Measurements from ENCODE around the gene KIF19.
A peak's percentile ranks its signal among the peaks of the same experiment; 100 is the strongest.

GRCh38 chr17:74290340-74290739, 35.7 kb upstream of the KIF19 start:
- TF ChIP-seq, protein P1, sequence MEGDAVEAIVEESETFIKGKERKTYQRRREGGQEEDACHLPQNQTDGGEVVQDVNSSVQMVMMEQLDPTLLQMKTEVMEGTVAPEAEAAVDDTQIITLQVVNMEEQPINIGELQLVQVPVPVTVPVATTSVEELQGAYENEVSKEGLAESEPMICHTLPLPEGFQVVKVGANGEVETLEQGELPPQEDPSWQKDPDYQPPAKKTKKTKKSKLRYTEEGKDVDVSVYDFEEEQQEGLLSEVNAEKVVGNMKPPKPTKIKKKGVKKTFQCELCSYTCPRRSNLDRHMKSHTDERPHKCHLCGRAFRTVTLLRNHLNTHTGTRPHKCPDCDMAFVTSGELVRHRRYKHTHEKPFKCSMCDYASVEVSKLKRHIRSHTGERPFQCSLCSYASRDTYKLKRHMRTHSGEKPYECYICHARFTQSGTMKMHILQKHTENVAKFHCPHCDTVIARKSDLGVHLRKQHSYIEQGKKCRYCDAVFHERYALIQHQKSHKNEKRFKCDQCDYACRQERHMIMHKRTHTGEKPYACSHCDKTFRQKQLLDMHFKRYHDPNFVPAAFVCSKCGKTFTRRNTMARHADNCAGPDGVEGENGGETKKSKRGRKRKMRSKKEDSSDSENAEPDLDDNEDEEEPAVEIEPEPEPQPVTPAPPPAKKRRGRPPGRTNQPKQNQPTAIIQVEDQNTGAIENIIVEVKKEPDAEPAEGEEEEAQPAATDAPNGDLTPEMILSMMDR (IDR thresholded peaks at IDR 0.05) = peak in 2 of 6 experiments; percentile 12 to 28
- TF ChIP-seq POLR2A (IDR thresholded peaks at IDR 0.05) = no peak

All from thyroid gland (tissue), 4 donors.